HepG2 (cell line): ENCODE measurements around the gene ZBTB43. TPM values are rescaled to one million over a fixed set of nuclear protein-coding genes. Genes with fewer than 3 reads are reported as not detected.

Source experiments
- ESRRA ChIP-seq: sonication (generic); formaldehyde crosslinking; IDR thresholded peaks from 2 replicates; pipeline ENCODE4 v1.5.1; 2020; ENCODE audit warnings: mild to moderate bottlenecking, low read depth, missing genetic modification reagents
- ETV5 ChIP-seq: IDR thresholded peaks from 2 replicates; pipeline ENCODE4 v1.6.1; 2018; ENCODE audit warnings: missing biosample characterization, missing genetic modification reagents, inconsistent platforms, borderline replicate concordance
- FOXA1 ChIP-seq, 2 experiments: fragments of 450-650 bp in 1 of 2; sonication (generic) in 1 of 2; formaldehyde crosslinking in 1 of 2; IDR thresholded peaks; 2 replicates each; pipeline versions ENCODE4 v1.4.0 to v1.6.1; 2016 to 2020; ENCODE audit warnings: missing genetic modification reagents in 1 of 2
- GABPB1 ChIP-seq: IDR thresholded peaks from 2 replicates; pipeline ENCODE4 v1.6.1; 2016; ENCODE audit warnings: mild to moderate bottlenecking, missing genetic modification reagents, moderate library complexity, missing compliant biosample characterization
- GFI1 ChIP-seq: sonication (generic); formaldehyde crosslinking; IDR thresholded peaks from 2 replicates; pipeline ENCODE4 v1.5.0; 2020; ENCODE audit warnings: missing genetic modification reagents, mild to moderate bottlenecking, borderline replicate concordance
- HDAC1 ChIP-seq: sonication (generic); formaldehyde crosslinking; IDR thresholded peaks from 2 replicates; pipeline ENCODE4 v1.5.1; 2020; ENCODE audit warnings: mild to moderate bottlenecking, missing genetic modification reagents
- HNRNPL ChIP-seq: fragments of 200-400 bp; formaldehyde crosslinking; IDR thresholded peaks from 2 replicates; pipeline ENCODE4 v1.6.1; 2017; ENCODE audit warnings: mild to moderate bottlenecking, low read depth, low read length
- JARID2 ChIP-seq: sonication (generic); formaldehyde crosslinking; IDR thresholded peaks from 2 replicates; pipeline ENCODE4 v1.8.1; 2023; ENCODE audit warnings: missing genetic modification reagents, inconsistent platforms; ENCODE audit not compliant: insufficient replicate concordance
- KAT7 ChIP-seq: IDR thresholded peaks from 2 replicates; pipeline ENCODE4 v1.6.1; 2018; ENCODE audit warnings: borderline replicate concordance, missing compliant biosample characterization
- KMT2A ChIP-seq: sonication (generic); formaldehyde crosslinking; IDR thresholded peaks from 2 replicates; pipeline ENCODE4 v1.4.0; 2020; ENCODE audit warnings: missing genetic modification reagents
- MIXL1 ChIP-seq: IDR thresholded peaks from 2 replicates; pipeline ENCODE4 v1.6.1; 2016
- MTERF4 ChIP-seq: sonication (generic); formaldehyde crosslinking; IDR thresholded peaks from 2 replicates; pipeline ENCODE4 v1.8.0; 2023; ENCODE audit warnings: mild to moderate bottlenecking, missing genetic modification reagents
- NFATC3 ChIP-seq: sonication (generic); formaldehyde crosslinking; IDR thresholded peaks from 2 replicates; pipeline ENCODE4 v1.5.1; 2020; ENCODE audit warnings: mild to moderate bottlenecking, missing genetic modification reagents
- PCBP1 ChIP-seq: fragments of 200-400 bp; formaldehyde crosslinking; IDR thresholded peaks from 2 replicates; pipeline ENCODE4 v1.6.1; 2017; ENCODE audit warnings: mild to moderate bottlenecking, low read depth, low read length, borderline replicate concordance
- PHF8 ChIP-seq: sonication (generic); formaldehyde crosslinking; IDR thresholded peaks from 2 replicates; pipeline ENCODE4 v1.5.0; 2020; ENCODE audit warnings: missing genetic modification reagents
- SETDB1 ChIP-seq: sonication (generic); formaldehyde crosslinking; IDR thresholded peaks from 2 replicates; pipeline ENCODE4 v1.5.1; 2020; ENCODE audit warnings: missing genetic modification reagents, mild to moderate bottlenecking, borderline replicate concordance
- SPEN ChIP-seq: sonication (generic); formaldehyde crosslinking; IDR thresholded peaks from 2 replicates; pipeline ENCODE4 v1.5.1; 2020; ENCODE audit warnings: low read depth, mild to moderate bottlenecking, missing genetic modification reagents
- TEAD3 ChIP-seq: optimal IDR thresholded peaks from 2 replicates; pipeline ENCODE3; 2016; ENCODE audit warnings: borderline replicate concordance
- ZKSCAN8 ChIP-seq: IDR thresholded peaks from 2 replicates; pipeline ENCODE4 v1.6.1; 2016; ENCODE audit warnings: borderline replicate concordance, missing genetic modification reagents, missing compliant biosample characterization
- ZNF251 ChIP-seq: sonication (generic); formaldehyde crosslinking; IDR thresholded peaks from 2 replicates; pipeline ENCODE4 v1.9.0; 2021; ENCODE audit warnings: mild to moderate bottlenecking, missing genetic modification reagents
- ZNF430 ChIP-seq: sonication (generic); formaldehyde crosslinking; IDR thresholded peaks from 2 replicates; pipeline ENCODE4 v1.9.0; 2021; ENCODE audit warnings: mild to moderate bottlenecking, missing genetic modification reagents
- ZNF503 ChIP-seq: sonication (generic); formaldehyde crosslinking; IDR thresholded peaks from 2 replicates; pipeline ENCODE4 v1.4.0; 2020; ENCODE audit warnings: missing genetic modification reagents
- ZNF574 ChIP-seq: sonication (generic); formaldehyde crosslinking; IDR thresholded peaks from 2 replicates; pipeline ENCODE4 v1.4.0; 2020; ENCODE audit warnings: missing genetic modification reagents
- ZNF644 ChIP-seq: IDR thresholded peaks from 2 replicates; pipeline ENCODE4 v1.6.1; 2016; ENCODE audit warnings: low read depth
- ZNF777 ChIP-seq: sonication (generic); formaldehyde crosslinking; IDR thresholded peaks from 2 replicates; pipeline ENCODE4 v1.4.0; 2020; ENCODE audit warnings: missing genetic modification reagents
- ZSCAN25 ChIP-seq: sonication (generic); formaldehyde crosslinking; IDR thresholded peaks from 2 replicates; pipeline ENCODE4 v1.8.0; 2022; ENCODE audit warnings: mild to moderate bottlenecking, missing genetic modification reagents
- polyA plus RNA-seq, 8 experiments: library from polyadenylated mRNA; depleted of rRNA in 3 of 8; stranded (reverse) in 7 of 8; unstranded in 1 of 8; fragments of >200 nt; fragmentation: Illumina TruSeq in 4 of 8; extraction: Trizol in 4 of 8; gene quantifications; 2 replicates each; pipeline versions ENCODE4 v1.2.1 to v1.2.3, GENCODE V29; 2011 to 2016; ENCODE audit warnings: low read depth in 4 of 8, missing spikeins in 1 of 8, mixed read lengths in 1 of 8; ENCODE audit not compliant: insufficient read depth in 1 of 8
- total RNA-seq, 5 experiments: library from RNA; depleted of rRNA; stranded (reverse); fragments of >200 nt; fragmentation: Illumina TruSeq; extraction: Trizol; gene quantifications; 2 replicates each; pipeline ENCODE4 v1.2.3, GENCODE V29; 2016; ENCODE audit warnings: low read depth in 1 of 5

The ZBTB43 gene
- total and polyA plus RNA-seq, 2 of the 13 experiments (the other 11 are each of a cell fraction or from before 2014, with no cell fraction given) = 7.1 to 31.4 TPM

GRCh38 chr9:126860757-126861466 is 56.1 kb downstream of the ZBTB43 start (continued):
- TF ChIP-seq MIXL1 (CRISPR knock-in tag) (no peak), PCBP1 (0 out of 2 replicates have a peak, but pooled peaks have one; percentile 28), HNRNPL (no peak), ZNF251 (CRISPR knock-in tag) (no peak), TEAD3 (no peak), ESRRA (CRISPR knock-in tag) (peak; percentile 26; the same call in 1 of the 2 replicates), ZNF777 (CRISPR knock-in tag) (no peak; the same call in 1 of the 2 replicates), SPEN (no peak), ZNF430 (CRISPR knock-in tag) (no peak), MTERF4 (0 out of 2 replicates have a peak, but pooled peaks have one; percentile 49), FOXA1 (IDR thresholded peaks at IDR 0.05) (no peak), FOXA1 (CRISPR knock-in tag; IDR thresholded peaks at IDR 0.05) (peak; percentile 38; the same call in 1 of the 2 replicates), KAT7 (CRISPR knock-in tag) (no peak), JARID2 (CRISPR knock-in tag) (no peak), ZSCAN25 (CRISPR knock-in tag) (no peak), PHF8 (CRISPR knock-in tag) (peak; percentile 47; the same call in 1 of the 2 replicates), ZNF574 (no peak), ZKSCAN8 (CRISPR knock-in tag) (0 out of 2 replicates have a peak, but pooled peaks have one; percentile 14), GABPB1 (peak; percentile 62), ZNF503 (no peak), GFI1 (CRISPR knock-in tag) (no peak), SETDB1 (no peak), KMT2A (CRISPR knock-in tag) (peak; percentile 56; the same call in 1 of the 2 replicates), NFATC3 (CRISPR knock-in tag) (no peak), ZNF644 (CRISPR knock-in tag) (no peak), HDAC1 (CRISPR knock-in tag) (peak; percentile 27; the same call in 1 of the 2 replicates), ETV5 (CRISPR knock-in tag) (peak; percentile 31; the same call in 1 of the 2 replicates)
